Stomach (tissue), 4 donors: ENCODE results near the gene USP17L24.
"Not testable (repeated sequence)": the region's sequence is repeated elsewhere in the genome, so short reads cannot be mapped to it uniquely, and the experiment has no call there.

Experiments
- EP300 ChIP-seq: sonication (generic); formaldehyde crosslinking; IDR thresholded peaks from one replicate; pipeline ENCODE4 v1.6.1; 2017; ENCODE audit warnings: antibody characterized with exemption
- POLR2A ChIP-seq, 4 donors: fragments of 450-650 bp; IDR thresholded peaks; one replicate each; pipeline ENCODE4 v1.6.1; 2016; ENCODE audit warnings: antibody characterized with exemption in 4 of 4, control low read depth in 2 of 4, mild to moderate bottlenecking in 1 of 4, moderate library complexity in 1 of 4
- POLR2AphosphoS5 ChIP-seq, 3 donors: sonication (generic); formaldehyde crosslinking; IDR thresholded peaks; one replicate each; pipeline ENCODE4 v1.6.1; 2016; ENCODE audit warnings: antibody characterized with exemption in 3 of 3
- TF ChIP-seq, protein P1 (sequence below), 7 experiments: fragments of 450-650 bp in 4 of 7; fragments of 200-600 bp in 3 of 7; sonication (generic) in 3 of 7; IDR thresholded peaks; one replicate each; pipeline ENCODE4 v1.5.1; 2016 to 2019; ENCODE audit warnings: antibody characterized with exemption in 7 of 7, control low read depth in 2 of 7, mild to moderate bottlenecking in 1 of 7

DNA sequence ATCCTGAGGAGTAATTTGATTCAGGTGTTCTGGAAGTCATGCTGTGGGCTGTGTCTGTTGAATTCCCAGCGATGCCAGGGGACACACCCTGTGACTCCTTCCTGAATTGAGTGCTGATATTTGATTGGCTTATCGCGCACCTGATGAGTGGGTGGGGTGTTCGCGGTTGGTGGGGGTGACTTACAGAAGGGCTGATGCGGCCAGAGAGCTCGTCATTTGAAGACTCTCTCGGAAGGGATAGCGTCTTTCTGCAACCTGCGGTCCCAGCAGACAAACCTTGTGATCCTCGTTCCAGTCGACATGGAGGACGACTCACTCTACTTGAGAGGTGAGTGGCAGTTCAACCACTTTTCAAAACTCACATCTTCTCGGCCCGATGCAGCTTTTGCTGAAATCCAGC, 18.9 kb downstream of the USP17L24 start, which contains the start of gene USP17L27:
- TF ChIP-seq, protein P1, sequence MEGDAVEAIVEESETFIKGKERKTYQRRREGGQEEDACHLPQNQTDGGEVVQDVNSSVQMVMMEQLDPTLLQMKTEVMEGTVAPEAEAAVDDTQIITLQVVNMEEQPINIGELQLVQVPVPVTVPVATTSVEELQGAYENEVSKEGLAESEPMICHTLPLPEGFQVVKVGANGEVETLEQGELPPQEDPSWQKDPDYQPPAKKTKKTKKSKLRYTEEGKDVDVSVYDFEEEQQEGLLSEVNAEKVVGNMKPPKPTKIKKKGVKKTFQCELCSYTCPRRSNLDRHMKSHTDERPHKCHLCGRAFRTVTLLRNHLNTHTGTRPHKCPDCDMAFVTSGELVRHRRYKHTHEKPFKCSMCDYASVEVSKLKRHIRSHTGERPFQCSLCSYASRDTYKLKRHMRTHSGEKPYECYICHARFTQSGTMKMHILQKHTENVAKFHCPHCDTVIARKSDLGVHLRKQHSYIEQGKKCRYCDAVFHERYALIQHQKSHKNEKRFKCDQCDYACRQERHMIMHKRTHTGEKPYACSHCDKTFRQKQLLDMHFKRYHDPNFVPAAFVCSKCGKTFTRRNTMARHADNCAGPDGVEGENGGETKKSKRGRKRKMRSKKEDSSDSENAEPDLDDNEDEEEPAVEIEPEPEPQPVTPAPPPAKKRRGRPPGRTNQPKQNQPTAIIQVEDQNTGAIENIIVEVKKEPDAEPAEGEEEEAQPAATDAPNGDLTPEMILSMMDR (IDR thresholded peaks at IDR 0.05) = not testable (repeated sequence)
- TF ChIP-seq POLR2A (IDR thresholded peaks at IDR 0.05); EP300; POLR2AphosphoS5 (IDR thresholded peaks at IDR 0.05): not testable (repeated sequence)
